AG09319 (cell line): ENCODE data around the gene AUP1.
A peak's percentile ranks its signal among the peaks of the same experiment; 100 is the strongest.

ENCODE experiments used
- DNase-seq: peaks from one replicate; pipeline ENCODE4 v3.0.0-alpha.2; 2010; ENCODE audit warnings: low read depth; ENCODE audit errors: extremely low read depth
- TF ChIP-seq, protein P1 (sequence below): IDR thresholded peaks from 2 replicates; pipeline ENCODE4 v1.5.1; 2011; ENCODE audit warnings: low read depth, mild to moderate bottlenecking, inconsistent platforms, low read length, moderate library complexity

The AUP1 gene

DNA sequence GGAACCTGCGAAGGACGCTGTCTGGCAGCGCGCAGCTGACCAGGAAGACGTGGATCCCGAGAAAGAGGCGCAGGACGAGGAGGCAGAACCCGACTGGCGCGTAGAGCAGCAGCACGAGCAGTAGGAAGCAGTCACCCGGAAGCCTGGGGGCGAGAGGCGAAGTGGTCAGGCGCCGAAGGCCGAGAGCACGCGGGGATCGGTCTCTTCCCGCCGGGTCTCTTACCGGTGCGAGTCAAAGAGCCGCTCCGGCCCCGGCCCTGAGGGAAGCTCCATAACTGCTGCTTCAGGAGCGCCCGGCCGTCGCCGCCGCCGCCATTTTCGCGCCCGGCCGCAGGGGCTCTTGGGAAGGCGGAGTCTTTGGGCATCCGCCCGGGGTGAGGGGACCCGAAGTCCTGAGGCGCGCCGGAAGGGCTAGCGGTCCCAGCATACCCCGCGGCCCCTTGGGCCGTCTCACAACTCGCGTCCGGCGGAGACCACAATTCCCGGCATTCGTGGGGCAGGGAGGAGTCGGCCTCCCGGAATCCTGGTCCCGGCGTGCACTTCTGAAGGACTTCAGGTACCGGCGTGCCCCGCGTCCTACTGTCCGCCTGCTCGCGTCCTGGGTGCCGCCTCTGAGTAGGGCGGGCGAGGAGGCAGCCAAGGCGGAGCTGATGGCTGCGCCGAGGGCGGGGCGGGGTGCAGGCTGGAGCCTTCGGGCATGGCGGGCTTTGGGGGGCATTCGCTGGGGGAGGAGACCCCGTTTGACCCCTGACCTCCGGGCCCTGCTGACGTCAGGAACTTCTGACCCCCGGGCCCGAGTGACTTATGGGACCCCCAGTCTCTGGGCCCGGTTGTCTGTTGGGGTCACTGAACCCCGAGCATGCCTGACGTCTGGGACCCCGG lies at the start of gene AUP1, which contains the start of gene HTRA2:
Gene AUP1, minus strand, starts transcription at position 350 of the 882 bp plus-strand sequence. Its CDS starts 77 bp downstream, at position 273.
Gene HTRA2, plus strand, starts transcription at position 577 of the 882 bp plus-strand sequence. Its CDS starts 74 bp downstream, at position 651.
- peak; percentile 98 for DNase-seq
- TF ChIP-seq, protein P1, sequence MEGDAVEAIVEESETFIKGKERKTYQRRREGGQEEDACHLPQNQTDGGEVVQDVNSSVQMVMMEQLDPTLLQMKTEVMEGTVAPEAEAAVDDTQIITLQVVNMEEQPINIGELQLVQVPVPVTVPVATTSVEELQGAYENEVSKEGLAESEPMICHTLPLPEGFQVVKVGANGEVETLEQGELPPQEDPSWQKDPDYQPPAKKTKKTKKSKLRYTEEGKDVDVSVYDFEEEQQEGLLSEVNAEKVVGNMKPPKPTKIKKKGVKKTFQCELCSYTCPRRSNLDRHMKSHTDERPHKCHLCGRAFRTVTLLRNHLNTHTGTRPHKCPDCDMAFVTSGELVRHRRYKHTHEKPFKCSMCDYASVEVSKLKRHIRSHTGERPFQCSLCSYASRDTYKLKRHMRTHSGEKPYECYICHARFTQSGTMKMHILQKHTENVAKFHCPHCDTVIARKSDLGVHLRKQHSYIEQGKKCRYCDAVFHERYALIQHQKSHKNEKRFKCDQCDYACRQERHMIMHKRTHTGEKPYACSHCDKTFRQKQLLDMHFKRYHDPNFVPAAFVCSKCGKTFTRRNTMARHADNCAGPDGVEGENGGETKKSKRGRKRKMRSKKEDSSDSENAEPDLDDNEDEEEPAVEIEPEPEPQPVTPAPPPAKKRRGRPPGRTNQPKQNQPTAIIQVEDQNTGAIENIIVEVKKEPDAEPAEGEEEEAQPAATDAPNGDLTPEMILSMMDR: no peak

- TF ChIP-seq, protein P1: no peak
- no peak for DNase-seq
Measured at GRCh38 chr2:74578408-74578807, 48.9 kb upstream of the AUP1 start.

DNA sequence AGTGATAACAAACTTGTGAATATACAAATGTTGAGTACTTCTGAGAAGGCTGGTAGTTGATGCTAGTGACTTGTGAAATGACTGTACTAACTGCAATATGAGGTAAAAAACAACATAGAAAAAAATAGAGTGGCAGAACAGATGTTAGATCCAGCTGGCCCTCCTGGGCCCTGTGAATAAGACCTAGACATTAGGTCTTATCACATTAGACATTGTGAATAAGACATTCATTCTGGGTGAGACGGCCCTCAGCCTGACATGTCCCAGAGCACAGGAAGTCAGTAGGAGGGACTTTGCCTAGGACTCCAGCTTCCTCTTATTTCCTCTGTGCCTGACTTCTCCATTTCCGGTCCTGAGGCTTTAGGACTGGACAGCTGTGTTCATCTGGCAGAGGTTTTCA lies 47.9 kb upstream of the AUP1 start:
- no peak for DNase-seq
- TF ChIP-seq, protein P1: no peak

DNA sequence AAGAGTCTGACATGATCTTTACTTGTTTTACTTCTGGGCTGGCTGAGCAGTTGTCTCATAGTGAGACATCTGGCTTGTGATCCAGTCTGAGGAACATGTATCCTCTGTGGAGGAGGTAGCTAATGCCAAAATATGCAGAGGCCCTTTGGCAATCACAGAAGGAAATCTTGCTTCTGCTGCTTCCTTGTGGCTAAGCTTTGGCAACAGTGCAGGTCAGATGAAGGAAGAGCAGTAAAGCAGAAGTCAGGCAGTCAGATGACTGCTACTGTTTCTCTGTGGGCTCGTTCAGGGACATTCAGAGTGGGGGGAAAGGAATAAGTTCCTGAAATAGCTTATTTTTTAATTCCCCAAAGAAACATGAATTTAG lies 47.3 kb upstream of the AUP1 start:
- TF ChIP-seq, protein P1: peak; percentile 49
- DNase-seq: peak; percentile 80

GRCh38 chr2:74576211-74576862 lies 46.8 kb upstream of the AUP1 start:
- TF ChIP-seq, protein P1: no peak
- no peak for DNase-seq

DNA sequence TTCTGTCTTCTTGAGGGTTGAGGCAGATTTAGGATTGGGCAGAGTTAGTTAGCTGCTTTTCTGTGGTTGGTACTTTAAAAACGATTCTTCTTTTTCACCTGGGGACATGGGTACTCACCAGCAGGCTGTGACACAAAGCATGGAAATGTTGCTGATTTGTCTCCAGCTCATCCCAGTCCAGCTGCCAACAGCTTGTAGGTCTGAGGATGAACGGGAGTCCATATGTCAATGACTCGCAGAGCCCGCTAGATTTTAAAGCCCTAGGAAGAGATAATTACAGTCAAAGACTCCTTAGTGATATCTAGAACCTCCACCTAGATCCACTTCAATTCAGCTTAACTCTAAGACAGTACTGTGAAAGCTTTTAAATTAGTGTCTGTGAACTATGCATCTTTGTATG lies 45.8 kb upstream of the AUP1 start:
- TF ChIP-seq, protein P1: no peak
- DNase-seq: no peak
